GM23248 (cell line): ENCODE results near the gene GPR162. TPM values are rescaled to one million over a fixed set of nuclear protein-coding genes. Genes with fewer than 3 reads are reported as not detected.

Experiments
- DNase-seq: peaks from one replicate; pipeline ENCODE4 v3.0.0-alpha.2; 2015
- H2AFZ ChIP-seq: fragments of 200-600 bp; sonication (generic); 2 replicates; pipeline ENCODE4 v1.6.1; 2016; ENCODE audit warnings: antibody characterized with exemption
- H3F3A ChIP-seq: fragments of 200-600 bp; sonication (generic); 2 replicates; pipeline ENCODE4 v1.6.1; 2016; ENCODE audit warnings: mild to moderate bottlenecking, antibody characterized with exemption, mixed run types; ENCODE audit not compliant: insufficient read depth
- H3K27ac ChIP-seq: fragments of 200-600 bp; sonication (generic); 2 replicates; pipeline ENCODE4 v1.5.1; 2016; ENCODE audit warnings: mild to moderate bottlenecking
- H3K27me3 ChIP-seq: fragments of 200-600 bp; sonication (generic); replicated peaks from 2 replicates; pipeline ENCODE4 v1.6.1; 2016; ENCODE audit warnings: mild to moderate bottlenecking; ENCODE audit not compliant: insufficient read depth
- H3K36me3 ChIP-seq: fragments of 200-600 bp; sonication (generic); 2 replicates; pipeline ENCODE4 v1.6.1; 2016; ENCODE audit warnings: low read depth, mild to moderate bottlenecking
- H3K4me1 ChIP-seq: fragments of 200-600 bp; sonication (generic); 2 replicates; pipeline ENCODE4 v1.6.1; 2016; ENCODE audit warnings: mild to moderate bottlenecking; ENCODE audit not compliant: insufficient read depth
- H3K4me2 ChIP-seq: fragments of 200-600 bp; sonication (generic); one replicate; pipeline ENCODE4 v1.6.1; 2016; ENCODE audit warnings: mild to moderate bottlenecking; ENCODE audit not compliant: unreplicated experiment
- H3K4me3 ChIP-seq: fragments of 200-600 bp; sonication (generic); 2 replicates; pipeline ENCODE4 v1.5.1; 2016; ENCODE audit warnings: mild to moderate bottlenecking
- H3K79me2 ChIP-seq: fragments of 200-600 bp; sonication (generic); 2 replicates; pipeline ENCODE4 v1.6.1; 2016; ENCODE audit warnings: mild to moderate bottlenecking; ENCODE audit not compliant: insufficient read depth
- H3K9ac ChIP-seq: fragments of 200-600 bp; sonication (generic); 2 replicates; pipeline ENCODE4 v1.6.1; 2016; ENCODE audit warnings: mild to moderate bottlenecking
- H3K9me2 ChIP-seq: fragments of 200-600 bp; sonication (generic); 2 replicates; pipeline ENCODE4 v1.6.1; 2016; ENCODE audit warnings: mixed run types, mild to moderate bottlenecking, moderate library complexity; ENCODE audit not compliant: insufficient read depth
- H3K9me3 ChIP-seq: fragments of 200-600 bp; sonication (generic); one replicate; pipeline ENCODE4 v1.6.1; 2017; ENCODE audit warnings: low read depth
- H4K20me1 ChIP-seq: fragments of 200-600 bp; sonication (generic); 2 replicates; pipeline ENCODE4 v1.6.0; 2016; ENCODE audit not compliant: insufficient read depth
- EZH2 ChIP-seq: fragments of 200-600 bp; sonication (generic); IDR thresholded peaks from 2 replicates; pipeline ENCODE4 v1.6.1; 2018; ENCODE audit warnings: antibody characterized with exemption, mild to moderate bottlenecking; ENCODE audit not compliant: insufficient read depth, poor library complexity, severe bottlenecking
- EZH2phosphoT487 ChIP-seq: fragments of 200-600 bp; sonication (generic); IDR thresholded peaks from 2 replicates; pipeline ENCODE4 v1.6.1; 2018; ENCODE audit warnings: antibody characterized with exemption, moderate library complexity, mild to moderate bottlenecking, low read depth; ENCODE audit not compliant: insufficient read depth
- WGBS, 2 experiments: methylation state at CpG; one replicate each; pipeline ENCODE4 v1.1.6; 2015 to 2017; ENCODE audit warnings: low lambda C conversion rate in 2 of 2, low coverage in 1 of 2; ENCODE audit errors: missing lambda C conversion rate in 2 of 2; 5-methylcytosine and 5-hydroxymethylcytosine counted together
- in situ Hi-C: fragments of 300-500 bp; cut with MboI; formaldehyde crosslinking; loops from 2 replicates; pipeline ENCODE4 v1.15.0; 2020
- polyA plus RNA-seq: library from polyadenylated mRNA; unstranded; fragments of >200 nt; fragmentation: Nextera tagmentation; extraction: Ambion mirVana; gene quantifications from 2 replicates; pipeline ENCODE4 v1.2.1, GENCODE V29; 2016
- total RNA-seq: library from RNA; depleted of rRNA; stranded (reverse); fragments of >200 nt; shearing (Covaris generic); gene quantifications from 2 replicates; pipeline ENCODE4 v1.2.3, GENCODE V29; 2014

GPR162 gene
- total and polyA plus RNA-seq, 2 experiments from 2014 or later = 0.21 to 2.8 TPM

- H3F3A ChIP-seq = peaks cover 40% of the 10 kb centered on the region
- peak overlapping the region; percentile 88 for H3K4me2 ChIP-seq
- 2 to 4% methylated on average over 32 to 33 of the region's 33 CpGs for WGBS, 2 experiments
- in situ Hi-C loops = no loop called here
- H3K36me3 ChIP-seq = peaks cover 27% of the 10 kb centered on the region
- peak overlapping the region; percentile 51 for H3K27ac ChIP-seq
- no peaks in the 10 kb centered on the region for H3K27me3 ChIP-seq
- H3K79me2 ChIP-seq = peaks cover 38% of the 10 kb centered on the region
- no peaks in the 10 kb centered on the region for H3K9me2 ChIP-seq
- peak overlapping the region; percentile 99 for H3K4me3 ChIP-seq
- H4K20me1 ChIP-seq = no peaks in the 10 kb centered on the region; the same call in 1 of the 2 replicates
- H3K9me3 ChIP-seq = no peaks in the 10 kb centered on the region
- peak; percentile 44 for DNase-seq
- H2AFZ ChIP-seq = peak overlapping the region; percentile 78
- TF ChIP-seq EZH2 (no peak), EZH2phosphoT487 (no peak)
- peak overlapping the region; percentile 92 for H3K9ac ChIP-seq
- H3K4me1 ChIP-seq = peaks cover 37% of the 10 kb centered on the region
These were observed 45.3 kb downstream of the GPR162 start for GRCh38 chr12:6866920-6867412.

GRCh38 chr12:6867413-6868210, 46.0 kb downstream of the GPR162 start, which contains the start of gene TPI1:
Gene TPI1 (plus strand): TSS chr12:6867531. CDS start chr12:6867567, 36 bp downstream.
- Histone ChIP-seq H4K20me1 (no peaks in the 10 kb centered on the region; the same call in 1 of the 2 replicates), H3K4me2 (peak within 1 kb of the TSS; percentile 100), H3K9me2 (no peaks in the 10 kb centered on the region), H3K27me3 (no peaks in the 10 kb centered on the region), H3K4me1 (peaks cover 39% of the 10 kb centered on the region), H3K9me3 (no peaks in the 10 kb centered on the region), H2AFZ (peak within 1 kb of the TSS; percentile 78), H3K4me3 (peak within 1 kb of the TSS; percentile 99), H3F3A (peaks cover 40% of the 10 kb centered on the region), H3K36me3 (peaks cover 24% of the 10 kb centered on the region), H3K27ac (peak within 1 kb of the TSS; percentile 68), H3K79me2 (peaks cover 38% of the 10 kb centered on the region), H3K9ac (peak within 1 kb of the TSS; percentile 92)
- TF ChIP-seq EZH2phosphoT487 (no peak), EZH2 (no peak)
- DNase-seq = peak; percentile 93
- in situ Hi-C loops = no loop called here
- WGBS, 2 experiments = 1% methylated on average over 63 to 80 of the region's 86 CpGs

GRCh38 chr12:6868211-6869048, 46.8 kb downstream of the GPR162 start:
- H2AFZ ChIP-seq = no peak overlapping the region
- H3K4me3 ChIP-seq = peak overlapping the region; percentile 99
- H3K4me1 ChIP-seq = peaks cover 39% of the 10 kb centered on the region
- no peaks in the 10 kb centered on the region for H3K9me3 ChIP-seq
- peaks cover 17% of the 10 kb centered on the region for H3K36me3 ChIP-seq
- H3K9ac ChIP-seq = peak overlapping the region; percentile 92
- TF ChIP-seq EZH2 (no peak), EZH2phosphoT487 (no peak)
- H3K27ac ChIP-seq = peak overlapping the region; percentile 68
- H3F3A ChIP-seq = peaks cover 38% of the 10 kb centered on the region
- in situ Hi-C loops = no loop called here
- no peaks in the 10 kb centered on the region; the same call in 1 of the 2 replicates for H4K20me1 ChIP-seq
- H3K27me3 ChIP-seq = no peaks in the 10 kb centered on the region
- 5 to 7% methylated on average over 21 to 22 of the region's 22 CpGs for WGBS, 2 experiments
- DNase-seq = peak; percentile 75
- H3K4me2 ChIP-seq = peak overlapping the region; percentile 100
- H3K79me2 ChIP-seq = peaks cover 38% of the 10 kb centered on the region
- H3K9me2 ChIP-seq = no peaks in the 10 kb centered on the region
